Tibial nerve (tissue), 3 donors: ENCODE measurements around the gene GCK.

Experiments used
- POLR2A ChIP-seq, 2 donors: fragments of 450-650 bp; IDR thresholded peaks; one replicate each; pipeline ENCODE4 v1.6.1; 2017; ENCODE audit warnings: antibody characterized with exemption in 2 of 2, mild to moderate bottlenecking in 2 of 2, moderate library complexity in 2 of 2
- TF ChIP-seq, protein P1 (sequence below), 5 experiments: fragments of 200-600 bp in 3 of 5; fragments of 450-650 bp in 2 of 5; sonication (generic) in 3 of 5; IDR thresholded peaks; one replicate each; pipeline ENCODE4 v1.5.1; 2016 to 2019; ENCODE audit warnings: antibody characterized with exemption in 5 of 5, mild to moderate bottlenecking in 3 of 5, moderate library complexity in 2 of 5

DNA sequence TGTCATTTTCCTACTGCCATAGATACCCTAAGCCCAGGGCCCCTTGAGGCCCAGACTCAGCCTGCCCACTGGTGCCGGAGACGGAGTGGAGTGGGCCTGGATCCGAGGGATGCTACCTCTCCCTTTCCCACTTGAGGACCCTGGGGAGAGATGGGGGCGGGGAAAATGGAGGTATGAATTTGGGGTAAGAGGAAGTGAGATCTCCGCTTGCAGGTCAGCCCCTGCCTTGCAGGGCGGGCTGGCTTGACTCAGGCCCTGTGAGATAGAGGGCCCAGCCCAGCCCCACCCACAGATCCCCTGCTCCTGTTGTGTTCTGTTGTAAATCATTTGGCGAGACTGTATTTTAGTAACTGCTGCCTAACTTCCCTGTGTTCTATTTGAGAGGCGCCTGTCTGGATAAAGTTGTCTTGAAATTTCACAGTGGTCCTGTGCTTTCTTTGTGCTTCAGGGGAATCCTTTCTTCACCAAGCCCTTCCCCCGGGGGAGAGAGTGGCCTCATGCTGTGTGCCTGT, 24.7 kb upstream of the GCK start:
- TF ChIP-seq, protein P1, sequence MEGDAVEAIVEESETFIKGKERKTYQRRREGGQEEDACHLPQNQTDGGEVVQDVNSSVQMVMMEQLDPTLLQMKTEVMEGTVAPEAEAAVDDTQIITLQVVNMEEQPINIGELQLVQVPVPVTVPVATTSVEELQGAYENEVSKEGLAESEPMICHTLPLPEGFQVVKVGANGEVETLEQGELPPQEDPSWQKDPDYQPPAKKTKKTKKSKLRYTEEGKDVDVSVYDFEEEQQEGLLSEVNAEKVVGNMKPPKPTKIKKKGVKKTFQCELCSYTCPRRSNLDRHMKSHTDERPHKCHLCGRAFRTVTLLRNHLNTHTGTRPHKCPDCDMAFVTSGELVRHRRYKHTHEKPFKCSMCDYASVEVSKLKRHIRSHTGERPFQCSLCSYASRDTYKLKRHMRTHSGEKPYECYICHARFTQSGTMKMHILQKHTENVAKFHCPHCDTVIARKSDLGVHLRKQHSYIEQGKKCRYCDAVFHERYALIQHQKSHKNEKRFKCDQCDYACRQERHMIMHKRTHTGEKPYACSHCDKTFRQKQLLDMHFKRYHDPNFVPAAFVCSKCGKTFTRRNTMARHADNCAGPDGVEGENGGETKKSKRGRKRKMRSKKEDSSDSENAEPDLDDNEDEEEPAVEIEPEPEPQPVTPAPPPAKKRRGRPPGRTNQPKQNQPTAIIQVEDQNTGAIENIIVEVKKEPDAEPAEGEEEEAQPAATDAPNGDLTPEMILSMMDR (IDR thresholded peaks at IDR 0.05): no peak
- TF ChIP-seq POLR2A (IDR thresholded peaks at IDR 0.05): no peak
